HUES6 (cell line): ENCODE results near the gene FAM184B.
A peak's percentile ranks its signal among the peaks of the same experiment; 100 is the strongest.

ENCODE experiments used
- H3K27ac ChIP-seq: 2 replicates; pipeline ENCODE4 v1.7.0; 2013; ENCODE audit warnings: low read depth, mild to moderate bottlenecking, low read length, inconsistent platforms
- H3K27me3 ChIP-seq: 2 replicates; pipeline ENCODE4 v1.6.1; 2013; ENCODE audit warnings: low read length; ENCODE audit not compliant: control insufficient read depth, insufficient read depth
- H3K36me3 ChIP-seq: 2 replicates; pipeline ENCODE4 v1.6.1; 2013; ENCODE audit warnings: low read length; ENCODE audit not compliant: control insufficient read depth, insufficient read depth
- H3K4me1 ChIP-seq: 2 replicates; pipeline ENCODE4 v1.6.1; 2013; ENCODE audit warnings: low read length; ENCODE audit not compliant: control insufficient read depth, insufficient read depth
- H3K4me3 ChIP-seq: 2 replicates; pipeline ENCODE4 v1.5.1; 2013; ENCODE audit warnings: low read depth, low read length
- H3K9ac ChIP-seq: one replicate; pipeline ENCODE4 v1.6.1; 2013; ENCODE audit warnings: mild to moderate bottlenecking, low read length
- H3K9me3 ChIP-seq: 2 replicates; pipeline ENCODE4 v1.6.1; 2013; ENCODE audit warnings: low read depth, low read length; ENCODE audit not compliant: control insufficient read depth, insufficient read depth

The FAM184B gene

DNA sequence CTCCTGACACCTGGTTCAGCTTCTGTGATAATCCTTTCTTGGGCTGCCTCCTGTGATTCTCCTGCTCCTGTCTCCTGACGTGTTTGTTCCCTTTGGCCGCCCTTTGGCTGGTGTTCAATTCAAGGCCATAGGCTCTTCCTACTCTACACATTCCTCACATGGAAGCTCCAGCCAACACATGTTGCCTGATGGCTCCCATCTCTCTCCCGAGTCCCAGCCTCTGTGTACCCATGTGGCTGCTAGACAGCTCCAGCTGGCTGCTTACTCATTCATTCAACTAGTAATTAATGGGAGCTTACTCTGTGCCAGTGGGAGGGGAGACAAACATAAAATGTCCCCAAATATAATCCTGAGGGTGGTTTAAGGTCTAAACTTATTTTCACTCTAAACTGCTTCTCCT is 176.2 kb downstream of the FAM184B start:
- Histone ChIP-seq H3K27me3 (no peaks in the 10 kb centered on the region), H3K36me3 (peaks cover 50% of the 10 kb centered on the region), H3K4me3 (no peak overlapping the region), H3K27ac (no peak overlapping the region), H3K9me3 (no peaks in the 10 kb centered on the region), H3K9ac (no peak overlapping the region), H3K4me1 (no peaks in the 10 kb centered on the region)

DNA sequence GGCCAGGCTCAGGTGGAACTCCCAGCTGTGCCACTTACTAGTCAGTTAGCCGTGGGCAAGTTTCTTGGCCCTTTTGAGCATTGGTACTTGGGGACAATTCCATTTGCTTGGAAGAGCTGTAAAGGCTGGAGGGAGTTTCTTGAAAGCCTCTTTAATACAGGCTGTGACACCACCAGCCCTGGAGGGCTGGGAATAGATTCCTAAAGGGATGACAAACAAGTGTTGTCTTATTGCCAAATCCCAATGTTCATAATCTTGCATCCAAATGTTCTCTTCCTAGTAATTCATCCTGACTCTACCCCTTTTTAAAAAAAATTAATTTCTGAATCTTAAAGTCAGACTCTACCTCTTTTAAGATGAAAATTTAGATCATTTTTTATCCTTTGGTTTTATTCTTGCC is 181.6 kb downstream of the FAM184B start:
- Histone ChIP-seq H3K9ac (no peak overlapping the region), H3K4me3 (no peak overlapping the region), H3K4me1 (no peaks in the 10 kb centered on the region), H3K36me3 (peaks cover 63% of the 10 kb centered on the region), H3K27ac (no peak overlapping the region), H3K27me3 (no peaks in the 10 kb centered on the region), H3K9me3 (no peaks in the 10 kb centered on the region)

DNA sequence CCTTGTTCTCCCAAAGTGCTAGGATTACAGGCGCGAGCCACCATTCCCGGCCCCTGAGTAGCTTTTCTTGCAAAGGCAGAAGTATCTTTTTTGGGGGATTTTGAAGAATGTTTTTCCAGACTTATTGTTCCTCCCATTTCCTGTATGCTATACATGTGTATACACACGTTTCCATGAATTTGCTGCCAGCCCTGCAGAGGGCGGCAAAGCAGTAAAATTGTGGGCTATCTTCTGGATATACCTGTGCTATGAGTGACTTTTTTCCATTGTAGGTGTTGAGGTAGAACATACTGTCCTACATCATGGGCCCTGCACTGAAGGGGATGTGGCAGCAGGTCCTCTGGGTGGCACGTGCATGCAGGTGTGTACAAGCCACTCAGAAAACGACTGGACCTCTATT is 183.9 kb downstream of the FAM184B start:
- no peak overlapping the region for H3K4me3 ChIP-seq
- H3K9ac ChIP-seq: no peak overlapping the region
- no peak overlapping the region for H3K27ac ChIP-seq
- H3K27me3 ChIP-seq: no peaks in the 10 kb centered on the region
- no peaks in the 10 kb centered on the region for H3K9me3 ChIP-seq
- H3K4me1 ChIP-seq: no peaks in the 10 kb centered on the region
- H3K36me3 ChIP-seq: peaks cover 71% of the 10 kb centered on the region

DNA sequence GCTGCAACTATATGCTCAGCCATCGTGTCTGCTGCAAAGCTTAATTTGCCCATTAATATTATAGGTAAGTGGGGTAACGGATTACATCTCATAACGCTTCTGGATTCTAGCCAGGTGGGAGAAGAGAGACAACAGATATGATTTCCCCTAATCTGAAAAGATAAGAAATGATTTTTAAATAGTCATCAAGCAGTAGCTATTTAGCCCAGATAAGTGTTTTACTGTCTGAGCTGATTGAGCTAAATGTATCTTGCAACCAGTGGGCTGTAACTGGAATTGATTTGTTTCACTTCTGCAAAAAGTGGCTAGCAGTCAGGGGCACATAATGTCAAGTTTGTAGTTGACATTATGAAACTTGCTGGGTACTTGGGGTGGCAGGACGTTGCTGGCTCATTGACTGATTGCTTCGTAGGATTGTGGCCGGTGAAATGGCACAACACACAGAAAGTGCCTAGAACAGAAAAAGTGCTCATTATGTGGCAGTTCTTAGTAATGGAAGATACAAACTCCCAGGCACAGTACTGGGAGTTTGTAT is 185.9 kb downstream of the FAM184B start:
- Histone ChIP-seq H3K36me3 (peaks cover 73% of the 10 kb centered on the region), H3K4me1 (no peaks in the 10 kb centered on the region), H3K9ac (no peak overlapping the region), H3K27me3 (no peaks in the 10 kb centered on the region), H3K27ac (no peak overlapping the region), H3K9me3 (no peaks in the 10 kb centered on the region), H3K4me3 (no peak overlapping the region)

DNA sequence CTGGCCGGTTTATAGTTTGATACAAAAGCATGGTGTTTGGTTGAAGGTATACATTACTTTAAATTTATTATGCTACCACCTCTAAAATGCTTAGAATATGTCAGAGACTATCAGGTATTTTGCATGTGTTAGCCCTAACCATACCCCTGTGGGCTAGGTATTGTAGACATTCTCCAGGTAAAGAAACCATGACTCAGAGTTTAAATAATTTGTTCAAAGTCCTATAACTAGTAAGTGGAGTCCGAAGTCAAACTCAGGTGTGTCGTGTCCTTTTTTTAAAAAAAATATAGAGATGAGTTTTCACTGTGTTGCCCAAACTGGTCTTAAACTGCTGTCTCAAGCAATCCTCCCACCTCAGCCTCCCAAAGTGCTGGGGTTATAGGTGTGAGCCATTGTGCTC is 192.1 kb downstream of the FAM184B start:
- H3K36me3 ChIP-seq: peaks cover 72% of the 10 kb centered on the region

DNA sequence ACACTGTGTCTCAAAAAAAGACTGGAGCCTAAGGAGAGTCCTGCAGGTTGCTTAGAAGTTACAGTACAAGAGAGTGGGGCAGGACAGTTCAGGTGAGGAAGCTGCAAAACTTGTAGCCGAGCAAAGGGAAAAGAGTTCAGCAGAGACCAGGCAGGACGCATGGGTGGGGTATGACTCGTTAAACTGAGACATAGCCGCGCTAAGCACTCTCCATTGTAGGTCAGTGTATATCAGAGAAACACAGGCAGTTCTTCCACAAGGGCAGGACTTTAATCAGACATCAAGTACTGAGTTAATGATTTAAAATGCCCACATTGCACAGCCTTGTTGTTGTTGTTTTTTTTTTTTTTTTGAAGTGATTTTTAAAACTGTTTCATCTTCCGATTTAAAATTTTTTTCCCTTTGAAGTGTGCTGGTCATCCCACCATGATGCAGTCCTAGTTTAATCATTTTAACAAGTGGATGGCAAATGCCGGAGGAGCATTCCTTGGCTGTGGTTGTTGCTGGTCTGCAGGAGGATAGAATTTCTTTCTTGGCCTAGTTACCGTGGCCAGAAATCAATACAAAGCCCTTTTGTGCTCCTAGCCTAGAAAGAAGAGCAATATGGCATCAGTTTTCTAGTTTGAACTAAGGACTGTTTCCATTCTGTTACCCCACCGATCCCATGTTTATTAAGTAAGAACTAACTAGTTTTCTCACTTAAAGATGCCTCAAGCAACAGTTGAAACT is 194.2 kb downstream of the FAM184B start:
- Histone ChIP-seq H3K4me3 (no peak overlapping the region), H3K4me1 (peaks cover 4% of the 10 kb centered on the region; the same call in 1 of the 2 replicates), H3K27me3 (no peaks in the 10 kb centered on the region), H3K9ac (no peak overlapping the region), H3K9me3 (no peaks in the 10 kb centered on the region), H3K27ac (no peak overlapping the region), H3K36me3 (peaks cover 81% of the 10 kb centered on the region)

More for the DNA sequence above, 192.1 kb downstream of the FAM184B start:
- H3K27me3 ChIP-seq: no peaks in the 10 kb centered on the region
- no peak overlapping the region for H3K9ac ChIP-seq
- no peak overlapping the region for H3K27ac ChIP-seq
- no peak overlapping the region for H3K4me3 ChIP-seq
- no peaks in the 10 kb centered on the region for H3K9me3 ChIP-seq
- H3K4me1 ChIP-seq: no peaks in the 10 kb centered on the region

DNA sequence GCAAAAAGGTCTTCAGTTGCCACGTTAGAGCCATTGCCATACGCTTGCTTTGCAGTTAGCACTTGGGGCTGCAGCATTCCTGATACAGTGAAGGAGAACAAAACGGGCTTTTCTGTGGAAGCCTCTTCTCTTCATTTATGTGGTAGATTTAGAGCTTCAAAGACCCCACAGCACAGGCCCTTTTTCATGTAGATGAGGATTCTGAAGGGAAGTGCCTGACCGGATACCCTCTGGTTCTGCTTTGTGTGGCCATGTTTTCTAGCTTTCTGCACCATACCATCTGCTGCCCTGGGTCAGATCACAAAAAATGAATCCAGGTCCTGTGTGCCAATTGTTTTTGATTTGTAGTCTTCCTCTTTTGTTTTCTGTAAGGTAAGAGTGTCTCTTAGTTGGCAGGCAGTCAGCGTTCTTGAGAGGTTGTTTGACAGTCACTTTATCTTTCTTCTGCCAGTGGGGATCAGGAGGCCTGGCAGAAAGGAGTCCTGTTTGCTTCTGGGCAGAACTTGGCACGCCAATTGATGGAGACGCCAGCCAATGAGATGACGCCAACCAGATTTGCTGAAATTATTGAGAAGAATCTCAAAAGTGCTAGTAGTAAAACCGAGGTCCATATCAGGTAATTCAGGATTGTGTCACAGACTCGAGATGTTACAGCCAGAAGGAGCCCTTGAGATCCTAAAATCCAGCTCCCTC is 196.8 kb downstream of the FAM184B start:
- H3K9ac ChIP-seq: no peak overlapping the region
- no peaks in the 10 kb centered on the region for H3K27me3 ChIP-seq
- peaks cover 4% of the 10 kb centered on the region; the same call in 1 of the 2 replicates for H3K4me1 ChIP-seq
- 0 out of 2 replicates have a peak overlapping the region, but pooled peaks have one; percentile 32 for H3K27ac ChIP-seq
- no peaks in the 10 kb centered on the region for H3K9me3 ChIP-seq
- peaks cover 88% of the 10 kb centered on the region for H3K36me3 ChIP-seq
- H3K4me3 ChIP-seq: no peak overlapping the region

DNA sequence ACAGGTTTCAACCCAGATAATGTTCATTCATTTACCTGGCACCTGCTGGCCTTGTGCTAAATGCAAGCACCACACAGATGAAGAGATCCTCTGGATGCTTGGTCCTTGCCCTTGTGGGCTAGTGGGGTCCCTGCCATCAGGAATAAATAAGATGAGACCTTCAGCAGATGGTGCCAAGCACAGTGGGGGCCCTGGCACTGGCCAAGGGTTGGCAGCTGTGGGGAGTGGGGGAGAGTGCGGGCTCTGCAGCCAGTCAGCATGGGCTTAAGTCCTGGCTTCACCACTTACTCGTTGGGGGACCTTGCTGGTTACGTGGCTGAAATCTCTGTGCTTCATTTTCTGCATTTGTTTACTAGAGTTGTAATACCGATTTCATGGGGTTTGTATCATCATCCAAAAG is 197.5 kb downstream of the FAM184B start:
- no peak overlapping the region for H3K9ac ChIP-seq
- no peaks in the 10 kb centered on the region for H3K9me3 ChIP-seq
- H3K4me1 ChIP-seq: peaks cover 4% of the 10 kb centered on the region; the same call in 1 of the 2 replicates
- H3K27me3 ChIP-seq: no peaks in the 10 kb centered on the region
- no peak overlapping the region for H3K4me3 ChIP-seq
- 0 out of 2 replicates have a peak overlapping the region, but pooled peaks have one; percentile 32 for H3K27ac ChIP-seq
- peaks cover 81% of the 10 kb centered on the region for H3K36me3 ChIP-seq

DNA sequence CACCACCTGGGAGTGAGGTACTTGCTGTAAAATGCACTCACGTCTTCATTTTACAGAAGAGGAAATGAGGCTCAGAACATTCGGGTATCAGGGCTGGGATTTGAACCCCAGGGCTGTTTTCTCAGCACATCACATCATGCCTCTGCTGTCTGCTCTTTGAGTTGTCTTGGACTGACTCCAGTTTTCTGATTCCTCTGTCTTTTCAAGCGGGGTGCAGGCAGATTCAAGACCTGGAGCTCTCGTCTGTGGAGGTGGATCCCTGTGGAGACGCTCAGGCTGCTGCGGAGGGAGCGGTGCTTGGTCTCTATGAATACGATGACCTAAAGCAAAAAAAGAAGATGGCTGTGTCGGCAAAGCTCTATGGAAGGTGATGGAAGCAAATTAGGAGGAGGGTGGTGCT is 198.1 kb downstream of the FAM184B start:
- Histone ChIP-seq H3K4me3 (no peak overlapping the region), H3K9me3 (no peaks in the 10 kb centered on the region), H3K27me3 (no peaks in the 10 kb centered on the region), H3K36me3 (peaks cover 74% of the 10 kb centered on the region), H3K4me1 (peaks cover 9% of the 10 kb centered on the region), H3K27ac (no peak overlapping the region), H3K9ac (no peak overlapping the region)

DNA sequence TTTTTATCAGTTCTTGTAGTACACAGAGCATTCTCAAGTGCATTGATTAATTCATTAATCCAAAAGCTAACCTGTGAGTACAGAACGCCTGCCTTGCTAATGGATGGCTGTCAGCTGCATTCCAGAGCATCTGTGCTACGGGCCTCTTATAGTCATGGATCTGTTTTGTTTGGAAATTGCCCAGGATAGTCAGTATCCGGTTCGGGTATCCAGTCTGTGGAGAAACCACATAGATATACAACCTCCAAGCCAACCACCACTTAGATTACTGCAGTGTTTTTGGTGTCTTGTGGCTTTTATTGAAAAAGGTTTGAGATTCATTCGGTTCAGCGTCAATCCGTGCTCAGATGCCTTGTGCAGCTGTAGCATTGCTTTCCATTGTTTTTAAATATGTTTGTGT is 200.5 kb downstream of the FAM184B start:
- Histone ChIP-seq H3K4me3 (no peak overlapping the region), H3K4me1 (peaks cover 17% of the 10 kb centered on the region), H3K36me3 (peaks cover 59% of the 10 kb centered on the region), H3K9me3 (no peaks in the 10 kb centered on the region), H3K27ac (no peak overlapping the region), H3K9ac (no peak overlapping the region), H3K27me3 (no peaks in the 10 kb centered on the region)
